Activated naive CD8-positive, alpha-beta T cell treated with anti-CD3 and anti-CD28 coated beads, Interleukin-2, amount 10 ng/mL, durations not matched to agents 7 days and 5 days (primary cell): ENCODE results near the gene PRPF31. TPM values are rescaled to one million over a fixed set of nuclear protein-coding genes. Genes with fewer than 3 reads are reported as not detected.
"Not testable (repeated sequence)": the region's sequence is repeated elsewhere in the genome, so short reads cannot be mapped to it uniquely, and the experiment has no call there.

Experiments used
- ATAC-seq: fragments of 150-1000 bp; cut with Tn5 transposase; one replicate; pipeline ENCODE4 v1.10.0; 2021; ENCODE audit warnings: low read depth, moderate library complexity
- POLR2A ChIA-PET: fragments of 350-600 bp; sonication (Branson Sonifier 250); formaldehyde crosslinking; loops from one replicate; lab custom pipeline; 2021; ENCODE audit warnings: antibody characterized with exemption; lab: Charles Lee
- DNase-seq: peaks from one replicate; pipeline ENCODE4 v3.0.0; 2021
- H3K27ac Mint-ChIP-seq: one replicate; pipeline ENCODE4 v1.8.0; 2022; ENCODE audit warnings: mild to moderate bottlenecking, mixed read lengths
- H3K27me3 Mint-ChIP-seq: one replicate; pipeline ENCODE4 v1.8.0; 2022; ENCODE audit warnings: mild to moderate bottlenecking, moderate library complexity, mixed read lengths
- H3K36me3 Mint-ChIP-seq: one replicate; pipeline ENCODE4 v1.8.0; 2021; ENCODE audit warnings: mild to moderate bottlenecking, mixed read lengths
- H3K4me1 Mint-ChIP-seq: one replicate; pipeline ENCODE4 v1.8.0; 2021; ENCODE audit warnings: mixed read lengths
- H3K4me3 Mint-ChIP-seq: one replicate; pipeline ENCODE4 v1.8.0; 2022; ENCODE audit warnings: mild to moderate bottlenecking, moderate library complexity, mixed read lengths
- H3K9me3 Mint-ChIP-seq: one replicate; pipeline ENCODE4 v1.8.0; 2021; ENCODE audit warnings: mixed read lengths
- total RNA-seq, 2 experiments: library from RNA; stranded (reverse); gene quantifications; one replicate each; pipeline ENCODE4 v1.2.3, GENCODE V29; 2021

Gene PRPF31
- total RNA-seq, 2 experiments from 2014 or later: 66.3 to 69.3 TPM

GRCh38 chr19:54099190-54099902, 16.2 kb upstream of the PRPF31 start:
- Mint-ChIP-seq H3K4me1 (peaks cover 13% of the 10 kb centered on the region), H3K9me3 (no peaks in the 10 kb centered on the region), H3K4me3 (no peak overlapping the region), H3K27ac (no peak overlapping the region), H3K27me3 (peaks cover 5% of the 10 kb centered on the region), H3K36me3 (no peaks in the 10 kb centered on the region)
- no peak for DNase-seq
- POLR2A ChIA-PET: no interaction called here
- ATAC-seq: no peak

DNA sequence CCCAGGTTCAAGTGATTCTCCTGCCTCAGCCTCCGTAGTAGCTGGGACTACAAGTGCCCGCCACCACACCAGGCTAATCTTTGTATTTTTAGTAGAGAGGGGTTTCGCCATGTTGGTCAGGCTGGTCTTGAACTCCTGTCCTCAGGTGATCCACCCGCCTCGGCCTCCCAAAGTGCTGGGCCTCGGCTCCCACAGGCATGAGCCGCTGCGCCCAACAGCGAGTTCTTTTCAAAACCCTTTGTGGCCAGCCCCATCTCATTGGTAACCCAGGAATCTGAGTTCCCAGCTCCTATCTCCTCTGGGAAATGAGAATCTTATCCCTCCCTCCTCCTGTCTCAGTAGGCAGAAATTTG, 15.7 kb upstream of the PRPF31 start:
- POLR2A ChIA-PET, DNase-seq, H3K27me3 Mint-ChIP-seq, H3K27ac Mint-ChIP-seq, ATAC-seq, H3K4me3 Mint-ChIP-seq, H3K36me3 Mint-ChIP-seq, H3K9me3 Mint-ChIP-seq: not testable (repeated sequence)
- H3K4me1 Mint-ChIP-seq: peaks cover 14% of the 10 kb centered on the region

GRCh38 chr19:54100561-54100960, 15.0 kb upstream of the PRPF31 start, which contains the start of gene OSCAR:
TSS of gene OSCAR (minus strand) at chr19:54100803. CDS start at chr19:54100792, 11 bp downstream.
- H3K27ac Mint-ChIP-seq: peak within 1 kb of the TSS; percentile 69
- no peaks in the 10 kb centered on the region for H3K9me3 Mint-ChIP-seq
- POLR2A ChIA-PET: no interaction called here
- DNase-seq (no peak), ATAC-seq (no peak)
- peaks cover 15% of the 10 kb centered on the region for H3K4me1 Mint-ChIP-seq
- H3K36me3 Mint-ChIP-seq: peaks cover 3% of the 10 kb centered on the region
- peak within 1 kb of the TSS; percentile 16 for H3K4me3 Mint-ChIP-seq
- H3K27me3 Mint-ChIP-seq: peaks cover 4% of the 10 kb centered on the region

DNA sequence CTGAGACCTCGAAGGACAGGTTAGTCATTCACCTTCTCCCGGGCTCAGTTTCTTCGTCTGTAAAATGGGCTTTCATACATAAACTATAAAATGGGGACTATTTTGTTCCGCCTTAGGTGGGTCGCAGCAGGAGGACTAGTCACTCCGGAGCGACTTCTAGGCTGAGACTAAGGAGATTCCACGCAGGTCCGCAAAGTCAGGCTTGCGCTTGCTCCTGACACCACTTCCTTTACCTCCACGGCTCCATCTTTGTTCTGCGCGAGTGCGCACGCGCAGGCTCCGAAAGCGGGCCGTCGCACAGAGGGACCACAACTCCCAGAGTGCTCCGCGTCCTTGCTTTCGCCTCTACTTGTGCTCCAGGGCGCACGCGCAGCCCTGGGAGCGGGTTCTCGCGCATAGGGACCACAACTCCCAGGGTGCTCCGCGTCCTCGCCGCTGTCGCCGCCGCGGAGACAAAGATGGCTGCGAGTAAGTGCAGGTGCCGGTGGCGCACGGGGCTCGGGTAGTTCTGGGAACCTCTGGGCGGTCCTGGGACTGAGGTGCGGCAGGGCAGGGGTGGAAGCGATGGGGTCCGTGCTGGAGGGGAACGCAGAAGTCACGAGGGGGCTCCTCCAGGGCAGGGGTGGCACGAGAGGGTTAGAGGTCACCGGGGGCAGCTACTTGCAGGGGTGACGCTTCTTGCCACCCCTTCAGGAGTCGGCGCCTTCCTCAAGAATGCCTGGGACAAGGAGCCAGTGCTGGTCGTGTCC, 13.0 kb upstream of the PRPF31 start, which contains the start of gene NDUFA3:
Gene NDUFA3 (plus strand): TSS at position 435 of the 749 bp plus-strand sequence. CDS start 24 bp downstream, at position 459.
- Mint-ChIP-seq H3K27me3 (no peaks in the 10 kb centered on the region), H3K27ac (peak within 1 kb of the TSS; percentile 94), H3K4me1 (peaks cover 13% of the 10 kb centered on the region), H3K4me3 (peak within 1 kb of the TSS; percentile 97), H3K36me3 (peaks cover 12% of the 10 kb centered on the region), H3K9me3 (no peaks in the 10 kb centered on the region)
- peak; percentile 98 for ATAC-seq
- DNase-seq: peak; percentile 98
- POLR2A ChIA-PET: interaction anchor here (0.7 to 2.1 kb wide), 4 partner anchors 12 to 87 kb away, joined by 3 to 14 read pairs (median 6); partner anchors contain the start of genes MBOAT7, PRPF31 and TFPT

DNA sequence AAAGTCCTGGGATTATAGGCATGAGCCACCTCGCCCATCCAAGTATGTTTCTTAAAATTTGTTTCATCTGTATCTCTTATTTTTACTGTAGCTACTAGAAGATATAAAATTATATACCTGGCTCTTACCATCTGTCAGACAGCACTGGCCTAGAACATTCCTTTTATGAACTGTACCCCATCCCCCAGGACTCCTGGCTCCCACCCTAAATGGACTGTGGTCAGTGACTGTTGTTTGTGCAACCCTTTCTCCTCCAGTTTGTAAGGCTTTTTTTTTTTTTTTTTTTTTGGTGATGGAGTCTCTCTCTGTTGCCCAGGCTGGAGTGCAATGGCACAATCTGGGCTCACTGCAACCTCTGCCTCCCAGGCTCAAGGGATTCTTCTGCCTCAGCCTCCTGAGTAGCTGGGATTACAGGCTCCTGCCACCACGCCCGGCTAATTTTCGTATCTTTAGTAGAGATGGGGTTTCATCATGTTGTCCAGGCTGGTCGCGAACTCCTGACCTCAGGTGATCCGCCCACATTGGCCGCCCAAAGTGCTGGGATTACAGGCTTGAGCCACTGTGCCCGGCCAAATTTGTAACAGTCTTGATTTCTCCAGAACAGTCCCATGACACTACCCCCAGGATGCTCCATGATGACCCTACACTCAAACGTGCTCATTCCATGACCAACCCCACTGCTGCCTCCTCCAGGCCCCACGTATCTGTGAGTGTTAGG, 10.4 kb upstream of the PRPF31 start:
- Mint-ChIP-seq H3K4me3 (no peak overlapping the region), H3K27me3 (no peaks in the 10 kb centered on the region), H3K9me3 (no peaks in the 10 kb centered on the region), H3K36me3 (peaks cover 15% of the 10 kb centered on the region), H3K4me1 (peaks cover 13% of the 10 kb centered on the region), H3K27ac (peak overlapping the region; percentile 15)
- POLR2A ChIA-PET: no interaction called here
- DNase-seq (peak; percentile 25), ATAC-seq (no peak)

DNA sequence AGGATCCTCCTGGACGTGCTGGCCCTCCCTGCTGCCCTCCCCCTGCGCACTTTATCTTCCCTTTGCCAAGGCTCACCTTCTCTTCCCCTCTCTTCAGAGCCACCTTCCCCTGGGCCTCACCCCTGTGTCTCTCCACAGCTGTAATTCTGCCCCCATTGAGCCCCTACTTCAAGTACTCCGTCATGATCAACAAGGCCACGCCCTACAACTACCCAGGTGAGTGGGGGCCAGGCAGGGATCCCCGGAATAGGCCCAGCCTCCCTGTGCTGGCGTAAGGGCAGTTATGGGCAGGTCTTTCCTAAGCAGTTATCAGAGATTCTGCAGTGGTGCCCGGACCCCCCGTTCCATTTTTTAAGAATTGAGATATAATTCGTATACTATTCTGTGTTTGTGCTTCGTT, 9.8 kb upstream of the PRPF31 start:
- Mint-ChIP-seq H3K27ac (peak overlapping the region; percentile 15), H3K4me1 (peaks cover 14% of the 10 kb centered on the region), H3K36me3 (peaks cover 18% of the 10 kb centered on the region), H3K4me3 (no peak overlapping the region), H3K9me3 (no peaks in the 10 kb centered on the region), H3K27me3 (no peaks in the 10 kb centered on the region)
- ATAC-seq (no peak), DNase-seq (peak; percentile 22)
- POLR2A ChIA-PET: no interaction called here

DNA sequence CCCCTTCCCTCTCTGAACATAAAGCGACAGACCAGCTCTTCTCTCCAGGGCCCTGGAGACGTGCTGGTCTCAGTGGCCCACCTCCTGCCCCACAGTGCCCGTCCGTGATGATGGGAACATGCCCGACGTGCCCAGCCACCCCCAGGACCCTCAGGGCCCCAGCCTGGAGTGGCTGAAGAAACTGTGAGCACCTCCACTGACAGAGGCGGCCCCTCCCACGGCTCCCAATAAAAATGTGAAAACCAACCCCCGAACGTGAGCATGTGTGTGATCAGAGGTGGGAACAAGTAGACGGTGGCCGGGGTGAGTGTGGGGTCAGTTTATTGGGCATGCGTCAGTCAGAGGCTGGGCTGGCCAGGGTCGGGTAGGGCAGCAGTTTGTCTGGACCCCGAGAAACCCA, 8.8 kb upstream of the PRPF31 start:
- peaks cover 21% of the 10 kb centered on the region for H3K36me3 Mint-ChIP-seq
- no peaks in the 10 kb centered on the region for H3K9me3 Mint-ChIP-seq
- no peaks in the 10 kb centered on the region for H3K27me3 Mint-ChIP-seq
- DNase-seq (peak; percentile 15), ATAC-seq (no peak)
- peaks cover 15% of the 10 kb centered on the region for H3K4me1 Mint-ChIP-seq
- H3K27ac Mint-ChIP-seq: no peak overlapping the region
- POLR2A ChIA-PET: no interaction called here
- no peak overlapping the region for H3K4me3 Mint-ChIP-seq

GRCh38 chr19:54107876-54108490, 7.6 kb upstream of the PRPF31 start:
- POLR2A ChIA-PET: no interaction called here
- Mint-ChIP-seq H3K4me1 (peaks cover 12% of the 10 kb centered on the region), H3K36me3 (peaks cover 21% of the 10 kb centered on the region), H3K27ac (no peak overlapping the region), H3K27me3 (no peaks in the 10 kb centered on the region), H3K4me3 (no peak overlapping the region), H3K9me3 (no peaks in the 10 kb centered on the region)
- ATAC-seq: no peak
- DNase-seq: no peak

GRCh38 chr19:54108496-54108895, 7.1 kb upstream of the PRPF31 start:
- peaks cover 24% of the 10 kb centered on the region for H3K36me3 Mint-ChIP-seq
- peaks cover 13% of the 10 kb centered on the region for H3K4me1 Mint-ChIP-seq
- DNase-seq: no peak
- H3K4me3 Mint-ChIP-seq: no peak overlapping the region
- no peaks in the 10 kb centered on the region for H3K27me3 Mint-ChIP-seq
- no peak for ATAC-seq
- POLR2A ChIA-PET: no interaction called here
- H3K9me3 Mint-ChIP-seq: no peaks in the 10 kb centered on the region
- no peak overlapping the region for H3K27ac Mint-ChIP-seq

DNA sequence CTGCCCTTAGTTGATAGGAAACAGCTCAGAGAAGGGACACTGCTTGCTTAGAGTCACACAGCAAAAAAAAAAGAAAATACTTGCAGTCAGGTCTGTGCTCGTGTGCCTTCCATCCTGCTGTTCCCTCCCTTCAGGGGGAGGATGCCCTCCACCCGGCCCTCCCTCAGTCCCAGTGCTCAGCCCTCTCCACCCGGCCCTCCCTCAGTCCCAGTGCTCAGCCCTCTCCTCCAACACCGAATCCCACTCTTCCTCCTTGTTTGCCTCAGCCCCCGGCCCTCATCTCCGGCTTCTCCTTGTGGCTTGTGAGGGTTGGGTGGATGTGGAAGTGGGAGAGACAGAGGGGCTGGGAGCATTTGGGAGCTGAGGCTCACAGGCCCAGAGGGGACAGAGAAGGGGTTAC, 5.9 kb upstream of the PRPF31 start:
- H3K27ac Mint-ChIP-seq: no peak overlapping the region
- DNase-seq: no peak
- POLR2A ChIA-PET: no interaction called here
- peaks cover 18% of the 10 kb centered on the region for H3K4me1 Mint-ChIP-seq
- H3K4me3 Mint-ChIP-seq: no peak overlapping the region
- H3K36me3 Mint-ChIP-seq: peaks cover 27% of the 10 kb centered on the region
- no peak for ATAC-seq
- H3K27me3 Mint-ChIP-seq: no peaks in the 10 kb centered on the region
- H3K9me3 Mint-ChIP-seq: no peaks in the 10 kb centered on the region

GRCh38 chr19:54114340-54115108, 1.0 kb upstream of the PRPF31 start:
- POLR2A ChIA-PET: interaction anchor here (0.6 to 3.0 kb wide), 15 partner anchors 11 to 347 kb away, joined by 3 to 38 read pairs (median 7); partner anchors contain the start of genes CNOT3, LENG1, LENG8 and MBOAT7
- H3K4me3 Mint-ChIP-seq: peak overlapping the region; percentile 95
- peaks cover 18% of the 10 kb centered on the region for H3K36me3 Mint-ChIP-seq
- peak overlapping the region; percentile 91 for H3K27ac Mint-ChIP-seq
- ATAC-seq (peak; percentile 65), DNase-seq (peak; percentile 71)
- H3K27me3 Mint-ChIP-seq: no peaks in the 10 kb centered on the region
- H3K4me1 Mint-ChIP-seq: peaks cover 28% of the 10 kb centered on the region
- H3K9me3 Mint-ChIP-seq: no peaks in the 10 kb centered on the region

- no peaks in the 10 kb centered on the region for H3K9me3 Mint-ChIP-seq
- no peak overlapping the region for H3K27ac Mint-ChIP-seq
- ATAC-seq: no peak
- H3K4me3 Mint-ChIP-seq: no peak overlapping the region
- no peak for DNase-seq
- H3K4me1 Mint-ChIP-seq: peaks cover 13% of the 10 kb centered on the region
- no peaks in the 10 kb centered on the region for H3K27me3 Mint-ChIP-seq
- POLR2A ChIA-PET: no interaction called here
- peaks cover 8% of the 10 kb centered on the region for H3K36me3 Mint-ChIP-seq
These were observed 5.7 kb downstream of the PRPF31 start for GRCh38 chr19:54121259-54121658.
